ENCODE results near the gene SYT2.
"Not testable (repeated sequence)": the region's sequence is repeated elsewhere in the genome, so short reads cannot be mapped to it uniquely, and the experiment has no call there.

Gene SYT2

GRCh38 chr1:202540858-202541257, 169.4 kb downstream of the SYT2 start:
- not testable (repeated sequence) for DNase-seq
